NCI-H187 (cell line): ENCODE results near the gene EVL.
A peak's percentile ranks its signal among the peaks of the same experiment; 100 is the strongest.
"Not testable (repeated sequence)": the region's sequence is repeated elsewhere in the genome, so short reads cannot be mapped to it uniquely, and the experiment has no call there.

Experiments
- DNase-seq, 2 experiments: peaks; one replicate each; lab custom pipeline; 2025; lab: John Stamatoyannopoulos, UW

Gene EVL, protein sequence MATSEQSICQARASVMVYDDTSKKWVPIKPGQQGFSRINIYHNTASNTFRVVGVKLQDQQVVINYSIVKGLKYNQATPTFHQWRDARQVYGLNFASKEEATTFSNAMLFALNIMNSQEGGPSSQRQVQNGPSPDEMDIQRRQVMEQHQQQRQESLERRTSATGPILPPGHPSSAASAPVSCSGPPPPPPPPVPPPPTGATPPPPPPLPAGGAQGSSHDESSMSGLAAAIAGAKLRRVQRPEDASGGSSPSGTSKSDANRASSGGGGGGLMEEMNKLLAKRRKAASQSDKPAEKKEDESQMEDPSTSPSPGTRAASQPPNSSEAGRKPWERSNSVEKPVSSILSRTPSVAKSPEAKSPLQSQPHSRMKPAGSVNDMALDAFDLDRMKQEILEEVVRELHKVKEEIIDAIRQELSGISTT

DNA sequence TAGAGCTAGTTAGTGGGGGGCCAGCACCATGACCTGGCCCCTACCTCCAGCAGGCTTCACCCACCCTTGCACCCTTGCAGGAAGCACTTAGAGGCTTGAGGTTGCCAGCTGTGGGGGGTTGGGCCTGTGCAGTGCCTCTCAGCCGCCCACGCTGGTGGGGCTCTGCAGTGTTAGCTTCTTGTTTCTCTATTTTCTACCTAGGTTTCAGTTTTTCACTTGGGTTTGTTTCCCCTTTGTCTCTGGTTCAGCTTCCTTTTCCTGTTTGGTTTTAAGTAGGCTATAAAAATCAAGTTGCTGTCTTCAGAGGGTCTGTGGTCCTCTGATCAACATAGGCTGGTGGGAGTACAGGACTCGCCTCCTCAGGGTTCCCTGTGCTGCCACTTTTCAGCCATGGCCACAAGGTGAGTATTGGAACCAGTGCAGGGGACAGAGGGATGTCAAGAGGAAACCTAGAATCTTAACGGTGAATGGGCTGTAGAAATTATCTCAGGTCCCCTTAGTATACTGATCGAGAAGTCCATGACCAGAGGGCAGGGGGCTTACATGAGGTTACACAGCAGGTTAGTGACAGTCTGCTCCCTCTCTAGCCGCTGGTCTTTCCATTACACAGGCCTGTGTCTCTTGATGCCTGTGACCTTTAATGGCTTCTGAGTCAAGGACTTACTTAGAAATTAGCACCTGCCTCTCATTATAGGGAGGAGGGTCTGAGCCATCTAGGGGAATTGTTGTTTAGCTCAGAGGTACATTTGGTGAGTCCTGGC is at the start of gene EVL:
TSS of gene EVL (plus strand) at position 312 of the 761 bp plus-strand sequence. CDS start at position 391, 79 bp downstream.
- DNase-seq = no peak

DNA sequence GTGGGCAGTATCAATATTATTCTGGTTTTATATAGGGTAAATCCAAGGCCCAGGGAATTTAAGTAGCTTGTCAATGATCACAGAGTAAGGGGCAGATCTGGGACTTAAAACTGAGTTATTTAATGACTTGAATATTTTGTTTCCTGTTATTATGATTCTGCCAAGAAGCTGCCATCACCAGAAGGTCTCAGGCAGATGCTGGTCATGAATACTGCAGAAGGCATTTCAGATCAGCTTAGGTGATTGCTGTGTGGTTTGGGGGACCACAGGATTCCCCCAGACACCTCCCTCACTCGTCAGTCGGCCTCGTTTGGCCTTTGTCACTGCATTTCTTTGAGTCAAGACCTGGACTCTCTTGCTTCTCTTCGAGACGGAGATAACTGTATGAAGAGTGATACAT is 47.7 kb upstream of the EVL start:
- DNase-seq = no peak

DNA sequence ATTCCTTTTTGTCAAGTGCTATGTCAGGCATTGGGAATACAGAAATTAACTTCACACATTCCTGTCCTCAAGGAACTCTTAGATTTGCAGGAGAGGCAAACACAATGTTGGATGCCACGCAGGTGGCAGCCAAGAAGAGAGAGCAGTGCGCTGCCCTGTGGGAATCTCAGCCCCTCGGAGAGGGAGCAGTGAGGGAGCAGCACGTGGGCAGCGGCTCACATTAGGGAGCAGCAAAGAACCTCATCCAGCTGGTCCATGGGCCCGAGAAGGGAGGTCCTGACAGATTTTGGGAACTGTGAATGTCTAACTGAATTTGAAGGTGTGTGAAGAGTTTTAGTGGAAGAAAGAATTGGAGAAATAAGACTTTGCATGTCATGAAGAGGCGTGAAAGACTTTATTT is 47.2 kb upstream of the EVL start:
- DNase-seq = no peak

DNA sequence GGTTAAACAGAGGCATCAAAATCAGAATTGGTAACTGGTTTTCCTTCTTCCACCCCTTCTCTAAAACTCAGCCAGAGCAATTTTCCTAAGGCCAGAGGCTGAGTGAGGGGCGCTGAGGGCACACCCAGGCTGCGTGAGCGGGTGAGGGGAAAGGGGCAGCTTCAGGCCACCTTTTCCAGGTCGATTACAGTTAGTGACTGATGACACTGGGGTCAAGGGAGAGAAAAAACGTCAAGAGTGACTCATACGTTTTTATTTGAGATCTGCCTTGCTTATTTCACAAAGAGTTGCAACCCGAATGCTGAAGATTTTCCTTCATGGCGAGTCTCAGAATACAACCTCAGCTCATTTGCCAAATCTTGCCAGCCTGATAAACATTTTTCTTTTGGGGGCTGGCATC is 46.7 kb upstream of the EVL start:
- no peak for DNase-seq

DNA sequence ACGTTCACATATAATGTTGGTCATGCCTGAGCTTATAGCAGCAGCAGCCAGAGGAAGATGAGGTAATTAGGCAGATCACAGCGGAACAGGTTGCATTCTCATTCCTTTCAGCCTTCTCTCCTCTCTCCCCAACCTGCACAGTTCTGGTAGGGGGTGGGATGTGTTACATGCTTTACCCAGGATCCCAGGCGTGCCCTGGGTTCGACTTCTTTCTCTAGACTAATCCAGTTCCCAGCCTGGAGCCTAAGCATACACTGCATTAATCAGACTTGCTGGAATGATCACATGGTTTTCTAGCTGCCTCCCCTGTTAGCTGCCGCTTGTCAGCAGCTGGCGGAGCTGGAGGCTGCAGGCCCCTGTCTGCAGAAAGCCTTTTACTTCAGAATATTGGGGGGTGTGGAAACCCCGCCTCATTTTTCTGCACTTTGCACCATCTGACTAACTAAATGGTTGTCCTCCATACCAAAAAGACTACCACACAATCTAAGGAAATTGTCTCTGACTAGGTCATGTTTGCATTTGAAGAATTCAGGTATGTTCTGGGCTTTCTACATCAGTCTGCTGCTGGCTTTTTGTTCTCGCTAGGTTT is 46.0 kb upstream of the EVL start:
- no peak for DNase-seq

DNA sequence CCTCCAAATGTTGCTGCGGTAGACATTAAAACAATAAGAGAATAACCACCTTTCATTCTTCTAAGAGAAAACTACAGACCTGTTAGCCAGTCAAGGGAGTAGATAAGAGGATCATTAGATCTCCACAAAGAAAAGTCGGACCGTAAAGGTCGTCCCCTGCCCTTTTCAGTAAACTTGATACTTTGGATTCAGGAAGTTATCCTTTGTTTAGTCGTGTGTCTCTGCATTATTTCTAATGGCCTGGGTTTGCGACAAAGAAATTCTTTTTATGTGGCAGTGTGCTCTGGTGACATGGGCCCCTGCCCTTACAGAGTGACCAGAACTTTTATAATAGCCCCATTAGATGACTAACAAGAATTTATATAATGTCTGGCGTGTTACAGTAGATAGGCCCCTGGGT is 44.6 kb upstream of the EVL start:
- DNase-seq = no peak

DNA sequence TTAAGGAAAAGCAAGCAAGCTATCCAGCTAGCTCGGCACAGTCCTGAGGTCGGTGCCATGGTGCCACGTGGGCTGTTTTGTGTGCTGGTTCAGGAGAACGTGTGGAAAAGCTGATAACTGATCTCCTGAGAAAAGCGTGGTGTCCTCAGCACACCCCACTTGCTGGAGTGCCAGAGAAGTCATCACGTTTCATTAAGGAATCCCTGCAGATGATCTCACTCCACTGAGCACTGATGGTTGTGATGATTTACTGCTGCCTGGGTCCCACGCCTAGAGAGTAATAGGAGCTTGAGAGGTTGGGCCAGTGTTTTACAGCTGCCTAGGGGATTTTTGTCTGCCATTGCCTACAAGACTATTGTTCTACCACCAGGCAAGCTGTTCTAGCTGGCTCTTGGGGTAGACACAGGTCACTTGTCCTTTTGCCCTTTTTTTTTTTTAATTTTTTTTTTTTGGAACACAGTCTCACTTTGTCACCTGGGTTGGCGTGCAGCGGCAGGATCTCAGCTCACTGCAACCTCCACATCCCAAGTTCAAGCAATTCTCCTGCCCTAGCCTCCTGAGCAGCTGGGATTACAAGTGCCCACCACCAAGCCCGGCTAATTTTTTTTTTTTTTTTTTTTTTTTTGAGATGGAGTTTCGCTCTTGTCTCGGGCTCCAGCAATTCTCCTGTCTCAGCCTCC is 42.3 kb upstream of the EVL start:
- DNase-seq = peak; percentile 62 to 84

DNA sequence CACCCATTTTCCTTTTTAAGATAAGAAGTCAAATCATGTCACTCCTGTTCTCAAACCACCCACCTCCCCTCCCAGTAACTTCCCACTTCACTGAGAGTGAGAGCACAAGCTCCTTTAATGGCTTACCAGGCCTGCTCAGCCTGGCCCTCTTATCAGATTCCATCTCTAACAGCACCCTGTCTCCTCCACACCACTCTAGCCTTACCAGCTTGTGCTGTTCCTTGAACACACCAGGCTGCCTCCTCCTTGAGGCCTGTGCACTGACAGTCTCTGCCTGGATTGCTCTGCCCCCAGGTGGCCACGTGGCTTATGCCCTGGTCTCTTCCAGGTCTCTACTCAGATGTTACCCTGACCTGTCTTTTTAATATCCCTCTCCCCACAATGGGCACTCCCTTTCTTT is 40.1 kb upstream of the EVL start:
- DNase-seq = no peak

DNA sequence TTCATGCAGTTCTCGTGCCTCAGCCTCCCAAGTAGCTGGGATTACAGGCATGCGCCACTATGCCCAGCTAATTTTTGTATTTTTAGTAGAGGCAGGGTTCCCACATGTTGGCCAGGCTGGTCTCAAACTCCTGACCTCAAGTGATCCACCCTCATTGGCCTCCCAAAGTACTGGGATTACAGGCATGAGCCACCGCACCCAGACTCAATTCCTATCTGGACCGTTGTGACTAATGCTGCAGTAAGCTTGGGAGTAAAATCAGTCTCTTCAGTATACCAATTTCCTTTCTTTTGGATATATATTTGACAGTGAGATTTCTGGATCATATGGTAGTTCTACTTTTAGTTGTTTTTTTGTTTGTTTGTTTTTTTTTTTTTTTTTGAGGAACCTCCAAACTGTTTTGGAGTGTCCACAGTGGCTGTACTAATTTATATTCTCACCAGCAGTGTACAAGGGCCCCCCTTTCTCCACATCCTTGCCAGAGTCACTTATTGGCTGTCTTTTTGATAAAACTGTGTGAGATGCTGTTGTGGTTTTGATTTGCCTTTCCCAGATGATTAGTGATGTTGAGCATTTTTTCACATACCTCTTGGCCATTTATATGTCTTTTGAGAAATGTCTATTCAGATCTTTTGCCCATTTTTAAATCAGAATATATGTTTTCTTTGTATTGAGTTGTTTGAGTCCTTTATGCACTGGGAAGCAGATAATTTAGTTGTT is 37.3 kb upstream of the EVL start:
- no peak for DNase-seq

DNA sequence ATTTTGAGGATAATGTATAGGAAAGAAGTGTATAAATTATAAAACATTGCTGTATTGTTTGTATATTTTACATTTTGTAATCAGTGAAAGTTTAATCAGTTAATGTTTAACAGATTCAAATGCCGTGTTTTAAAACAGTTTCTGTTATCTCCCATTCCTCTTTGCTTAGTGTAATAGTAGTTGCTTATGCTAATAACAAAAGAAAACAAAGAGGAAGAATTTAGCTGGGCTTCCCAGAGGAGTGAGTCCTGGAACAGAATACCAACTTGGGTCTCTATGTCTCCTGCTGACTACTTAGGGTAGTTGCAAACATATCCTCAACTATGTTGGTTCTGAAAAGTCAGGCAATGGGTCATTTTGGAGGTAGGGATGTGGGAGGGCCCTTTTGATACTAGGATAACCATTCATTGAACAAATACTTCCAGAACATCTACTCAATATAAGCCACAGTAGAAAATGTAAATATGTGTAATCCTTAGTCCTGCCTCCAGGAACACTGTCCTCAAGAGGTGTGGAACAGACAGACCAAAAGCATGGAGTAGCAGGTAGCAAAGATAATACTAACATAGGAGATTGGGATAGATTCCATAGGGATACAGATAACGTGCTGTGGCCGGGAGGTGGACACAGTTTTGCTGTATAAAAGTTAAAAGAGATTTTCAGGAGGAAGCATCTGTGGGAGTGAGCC is 36.1 kb upstream of the EVL start:
- DNase-seq = no peak

DNA sequence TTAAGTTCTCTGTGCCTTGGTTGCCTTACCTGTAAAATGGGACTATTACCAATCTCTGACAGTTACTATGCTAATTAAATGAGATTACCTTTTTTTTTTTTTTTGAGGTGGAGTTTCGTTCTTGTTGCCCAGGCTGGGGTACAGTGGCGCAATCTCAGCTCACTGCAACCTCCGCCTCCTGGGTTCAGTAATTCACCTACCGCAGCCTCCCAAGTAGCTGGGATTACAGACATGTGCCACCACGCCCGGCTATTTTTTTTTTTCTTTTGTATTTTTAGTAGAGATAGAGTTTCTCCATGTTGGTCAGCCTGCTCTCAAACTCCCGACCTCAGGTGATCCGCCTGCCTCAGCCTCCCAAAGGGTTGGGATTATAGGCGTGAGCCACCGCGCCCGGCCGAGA is 35.2 kb upstream of the EVL start:
- not testable (repeated sequence) for DNase-seq

DNA sequence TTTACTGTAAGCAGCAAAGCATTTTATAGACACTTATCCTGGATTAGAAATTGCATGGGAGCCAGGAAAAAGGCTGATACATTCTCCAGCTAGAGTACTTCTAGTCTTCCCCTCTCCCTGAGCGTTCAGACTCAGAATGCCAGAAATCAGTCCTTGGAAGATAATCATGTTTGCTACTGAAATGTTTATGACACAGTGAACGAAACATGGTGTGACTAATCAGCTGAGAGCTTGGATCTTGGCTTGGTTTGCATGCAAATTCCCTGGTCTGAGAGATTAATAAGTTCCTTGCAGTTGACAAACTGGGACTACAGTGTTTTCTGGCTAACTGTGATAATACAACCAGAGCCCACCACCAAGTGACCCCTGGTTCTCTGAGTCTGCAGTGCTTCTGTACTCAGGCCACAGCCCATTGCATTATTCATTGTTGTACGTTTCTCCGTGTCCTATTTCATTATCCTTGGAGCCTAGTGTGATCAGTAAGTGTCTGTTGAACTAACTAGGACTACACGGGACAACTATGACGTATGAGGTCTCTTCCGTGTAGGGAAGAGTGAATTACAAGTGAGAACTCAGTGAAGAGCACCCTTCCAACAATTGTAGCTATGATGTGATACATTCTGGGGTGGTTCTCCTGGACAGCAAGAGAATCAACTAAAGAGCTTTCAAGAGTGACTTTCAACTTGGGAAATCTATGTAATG is 34.6 kb upstream of the EVL start:
- DNase-seq = no peak

DNA sequence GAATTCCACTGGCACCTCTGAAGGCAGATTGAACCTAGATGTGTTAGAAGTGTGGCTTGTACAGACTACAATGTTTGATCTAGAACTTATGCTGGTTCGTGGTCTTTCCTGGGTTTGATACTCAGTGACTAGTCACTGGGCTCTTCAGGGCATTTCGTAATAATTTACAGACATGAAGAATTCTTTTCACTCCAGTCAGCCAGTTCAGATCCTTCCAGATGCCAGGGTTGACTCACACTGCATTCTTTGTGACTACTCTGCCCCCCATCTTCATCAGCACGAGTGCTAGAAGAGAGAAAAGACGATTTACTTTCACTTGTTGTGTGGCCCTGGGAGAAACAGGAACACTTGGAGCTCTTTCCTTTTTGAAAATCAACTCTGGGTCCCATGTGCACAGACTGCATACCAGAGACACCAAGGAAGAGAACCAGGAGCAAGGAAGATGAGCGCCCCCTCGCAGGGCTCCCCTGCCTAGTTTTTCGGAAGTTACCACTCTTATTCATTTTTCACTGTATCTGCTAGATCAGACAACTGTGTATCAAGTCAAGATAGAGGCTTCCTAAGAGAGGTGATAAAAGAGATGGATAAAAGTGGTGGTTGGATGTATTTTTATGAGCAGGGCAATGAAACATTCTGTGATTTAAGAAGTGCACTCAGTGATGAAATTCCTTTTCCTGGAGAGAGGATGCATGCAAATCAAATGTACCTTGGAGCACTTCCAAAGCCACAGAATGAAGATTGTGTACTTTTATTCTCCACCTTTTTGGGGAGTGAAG is 33.5 kb upstream of the EVL start:
- no peak for DNase-seq

DNA sequence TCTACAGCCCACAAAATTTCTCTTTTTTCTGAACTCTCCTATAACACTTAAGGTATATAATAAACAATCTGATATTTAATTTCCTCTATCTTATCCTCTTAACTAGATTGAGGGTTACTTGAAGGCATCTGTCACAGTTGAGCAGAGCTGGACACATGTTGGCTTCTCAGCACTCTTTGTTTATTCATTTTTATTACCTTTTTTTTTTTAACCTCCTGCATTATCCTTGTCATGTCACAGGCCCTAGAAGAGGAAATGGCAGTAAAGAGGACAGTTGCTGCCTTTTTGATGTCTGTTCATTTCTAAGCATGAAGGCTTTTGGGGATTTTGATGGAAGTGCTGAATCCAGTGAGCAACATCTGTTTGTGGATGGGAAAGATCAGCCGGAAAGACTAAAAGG is 32.5 kb upstream of the EVL start:
- no peak for DNase-seq

DNA sequence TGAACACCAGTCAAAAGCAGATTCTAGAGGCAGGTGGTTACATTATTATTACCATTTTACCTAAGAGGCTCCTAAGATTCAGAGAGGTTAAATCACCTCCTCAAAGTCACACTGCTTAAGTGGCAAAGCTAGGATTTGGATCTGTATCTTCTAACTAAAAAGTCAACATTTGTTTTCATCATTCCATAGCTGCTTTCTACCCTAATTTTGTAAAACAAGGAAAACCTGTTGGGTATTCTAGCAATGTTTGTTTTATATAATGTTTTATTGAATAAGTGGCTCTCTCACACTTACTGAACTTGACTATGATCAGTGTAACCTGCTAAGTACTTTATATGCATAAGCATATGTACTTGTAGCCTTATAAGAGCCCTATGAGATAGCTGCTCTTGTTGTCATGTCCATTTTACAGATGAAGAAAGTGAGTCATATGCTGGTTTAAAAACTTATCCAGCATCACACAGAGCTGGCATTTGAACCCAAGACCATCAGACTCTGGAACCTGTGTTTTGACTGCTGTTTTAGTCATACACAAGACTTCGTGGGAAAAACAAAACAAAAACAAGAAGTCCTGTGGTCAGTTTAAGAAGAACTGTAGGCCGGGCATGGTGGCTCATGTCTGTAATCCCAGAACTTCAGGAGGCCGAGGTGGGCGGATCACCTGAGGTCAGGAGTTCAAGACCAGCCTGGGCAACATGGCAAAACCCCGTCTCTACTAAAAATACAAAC is 31.7 kb upstream of the EVL start:
- no peak for DNase-seq

DNA sequence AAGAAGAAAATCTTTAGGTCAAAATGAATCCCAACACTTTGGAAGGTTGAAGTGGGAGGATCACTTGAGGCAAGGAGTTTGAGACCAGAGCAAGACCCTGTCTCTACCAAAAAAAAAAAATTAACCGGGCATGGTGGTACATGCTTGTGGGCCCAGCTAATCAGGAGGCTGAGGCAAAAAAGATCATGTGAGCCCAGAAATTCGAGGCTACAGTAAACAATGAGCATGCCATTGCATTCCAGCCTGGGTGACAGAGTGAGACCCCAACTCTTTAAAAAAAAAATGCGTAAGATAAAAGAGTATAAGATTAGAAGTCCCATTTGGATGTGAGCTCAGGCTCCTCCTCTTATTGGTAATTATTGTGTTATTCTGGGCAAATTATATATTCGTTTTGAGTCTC is 30.8 kb upstream of the EVL start:
- no peak for DNase-seq

DNA sequence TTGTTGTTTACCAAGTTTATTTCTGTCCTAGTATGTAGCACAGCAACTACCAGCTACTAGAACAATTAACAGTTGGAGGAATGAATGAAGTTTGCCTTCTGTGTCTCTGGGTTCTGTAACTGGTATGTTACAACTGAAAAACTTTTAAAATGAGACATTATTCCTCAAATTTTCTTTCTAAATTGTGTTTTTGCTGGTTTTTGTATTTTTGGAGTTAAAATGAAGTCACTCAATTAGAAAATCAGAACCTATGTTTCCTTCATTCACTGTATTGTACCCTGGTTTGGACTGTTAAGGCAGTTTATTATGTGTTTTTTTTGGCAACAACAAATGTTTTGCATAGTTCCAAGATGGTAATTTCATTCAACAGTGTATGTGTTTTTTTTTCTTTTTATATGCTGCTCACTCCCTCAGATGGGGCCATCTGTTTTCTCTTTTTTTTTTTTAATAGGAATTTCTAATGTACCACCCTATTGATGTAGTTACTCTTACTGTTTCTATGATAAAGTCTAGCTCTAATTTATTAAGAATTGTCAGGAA is 30.2 kb upstream of the EVL start:
- no peak for DNase-seq

DNA sequence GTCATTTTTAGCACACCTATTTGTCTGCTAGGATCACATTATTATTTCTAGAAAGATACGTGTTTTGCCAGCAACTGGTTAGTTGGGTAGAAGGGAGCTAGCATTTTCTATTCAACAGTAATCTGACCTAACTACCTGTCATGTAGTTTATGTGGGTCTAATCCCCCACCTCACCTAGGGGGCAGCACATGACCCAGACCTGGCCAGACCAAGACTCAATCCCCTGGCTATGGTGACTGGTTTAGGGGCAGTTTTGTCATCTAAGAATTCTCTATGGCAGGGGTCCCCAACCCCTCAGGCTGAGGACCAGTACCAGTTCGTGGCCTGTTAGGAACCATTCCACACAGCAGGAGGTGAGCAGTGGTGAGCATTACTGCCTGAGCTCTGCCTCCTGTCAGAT is 29.5 kb upstream of the EVL start:
- DNase-seq = no peak

DNA sequence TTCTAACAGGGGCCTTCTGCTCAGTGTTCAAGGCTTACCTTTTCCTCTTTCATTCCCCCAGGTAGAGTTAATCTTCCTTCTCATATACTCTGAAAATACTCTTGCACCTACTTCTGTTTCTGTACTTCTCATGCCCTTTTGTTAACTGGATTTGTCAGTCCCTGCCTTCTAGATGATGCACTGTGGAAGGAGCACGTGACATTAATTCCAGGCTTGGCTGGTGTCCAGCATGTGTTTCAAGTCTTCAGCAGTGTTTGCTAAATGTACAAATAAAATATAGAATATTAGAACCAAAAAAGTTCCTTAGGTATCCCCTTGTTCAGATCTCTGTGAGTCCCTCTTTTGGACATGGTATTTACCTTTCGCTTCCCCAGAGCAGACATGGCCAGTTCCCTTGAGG is 27.9 kb upstream of the EVL start:
- DNase-seq = no peak
